ENCODE data around the gene MATN1.

The MATN1 gene

GRCh38 chr1:30757352-30758120 lies 34.2 kb upstream of the MATN1 start, which contains the start of gene LAPTM5:
Gene LAPTM5, minus strand, starts transcription at chr1:30757774. Its CDS starts 29 bp downstream, at chr1:30757745.
- no peak for DNase-seq (ENCODE audit: low read depth in 3 of 3)

- DNase-seq (ENCODE audit: low read depth in 3 of 3): peak in 1 of 3 donors; percentile 59
These were observed 33.4 kb upstream of the MATN1 start for GRCh38 chr1:30756545-30757351.

- DNase-seq (ENCODE audit: low read depth in 3 of 3): no peak
These were observed 32.8 kb upstream of the MATN1 start for GRCh38 chr1:30756206-30756544.

GRCh38 chr1:30755746-30756145 lies 32.4 kb upstream of the MATN1 start:
- DNase-seq (ENCODE audit: low read depth in 3 of 3): no peak

GRCh38 chr1:30755334-30755733 lies 31.9 kb upstream of the MATN1 start:
- no peak for DNase-seq (ENCODE audit: low read depth in 3 of 3)

GRCh38 chr1:30754684-30755171 lies 31.3 kb upstream of the MATN1 start:
- no peak for DNase-seq (ENCODE audit: low read depth in 3 of 3)

- no peak for DNase-seq (ENCODE audit: low read depth in 3 of 3)
These were observed 30.3 kb upstream of the MATN1 start for GRCh38 chr1:30753660-30754123.

- no peak for DNase-seq (ENCODE audit: low read depth in 3 of 3)
These were observed 29.7 kb upstream of the MATN1 start for GRCh38 chr1:30753118-30753517.

- DNase-seq (ENCODE audit: low read depth in 3 of 3): no peak
These were observed 29.2 kb upstream of the MATN1 start for GRCh38 chr1:30752651-30752908.

GRCh38 chr1:30751830-30752650 lies 28.7 kb upstream of the MATN1 start:
- no peak for DNase-seq (ENCODE audit: low read depth in 3 of 3)

- DNase-seq (ENCODE audit: low read depth in 3 of 3): no peak
These were observed 27.4 kb upstream of the MATN1 start for GRCh38 chr1:30750731-30751291.

- DNase-seq (ENCODE audit: low read depth in 3 of 3): no peak
These were observed 26.6 kb upstream of the MATN1 start for GRCh38 chr1:30749691-30750583.

GRCh38 chr1:30748699-30749401 lies 25.5 kb upstream of the MATN1 start:
- DNase-seq (ENCODE audit: low read depth in 3 of 3): no peak

- DNase-seq (ENCODE audit: low read depth in 3 of 3): no peak
These were observed 24.8 kb upstream of the MATN1 start for GRCh38 chr1:30748098-30748698.

- DNase-seq (ENCODE audit: low read depth in 3 of 3): no peak
These were observed 23.9 kb upstream of the MATN1 start for GRCh38 chr1:30747033-30748008.

GRCh38 chr1:30746212-30747032 lies 23.0 kb upstream of the MATN1 start:
- no peak for DNase-seq (ENCODE audit: low read depth in 3 of 3)

- no peak for DNase-seq (ENCODE audit: low read depth in 3 of 3)
These were observed 22.4 kb upstream of the MATN1 start for GRCh38 chr1:30745834-30746208.

Data from stimulated activated CD4-positive, alpha-beta T cell treated with anti-CD3 and anti-CD28 coated beads, TNF-alpha, amount 100 ng/mL, for 48 hours (primary cell).